ENCODE data around the gene ULBP3.
A peak's percentile ranks its signal among the peaks of the same experiment; 100 is the strongest.

DNA sequence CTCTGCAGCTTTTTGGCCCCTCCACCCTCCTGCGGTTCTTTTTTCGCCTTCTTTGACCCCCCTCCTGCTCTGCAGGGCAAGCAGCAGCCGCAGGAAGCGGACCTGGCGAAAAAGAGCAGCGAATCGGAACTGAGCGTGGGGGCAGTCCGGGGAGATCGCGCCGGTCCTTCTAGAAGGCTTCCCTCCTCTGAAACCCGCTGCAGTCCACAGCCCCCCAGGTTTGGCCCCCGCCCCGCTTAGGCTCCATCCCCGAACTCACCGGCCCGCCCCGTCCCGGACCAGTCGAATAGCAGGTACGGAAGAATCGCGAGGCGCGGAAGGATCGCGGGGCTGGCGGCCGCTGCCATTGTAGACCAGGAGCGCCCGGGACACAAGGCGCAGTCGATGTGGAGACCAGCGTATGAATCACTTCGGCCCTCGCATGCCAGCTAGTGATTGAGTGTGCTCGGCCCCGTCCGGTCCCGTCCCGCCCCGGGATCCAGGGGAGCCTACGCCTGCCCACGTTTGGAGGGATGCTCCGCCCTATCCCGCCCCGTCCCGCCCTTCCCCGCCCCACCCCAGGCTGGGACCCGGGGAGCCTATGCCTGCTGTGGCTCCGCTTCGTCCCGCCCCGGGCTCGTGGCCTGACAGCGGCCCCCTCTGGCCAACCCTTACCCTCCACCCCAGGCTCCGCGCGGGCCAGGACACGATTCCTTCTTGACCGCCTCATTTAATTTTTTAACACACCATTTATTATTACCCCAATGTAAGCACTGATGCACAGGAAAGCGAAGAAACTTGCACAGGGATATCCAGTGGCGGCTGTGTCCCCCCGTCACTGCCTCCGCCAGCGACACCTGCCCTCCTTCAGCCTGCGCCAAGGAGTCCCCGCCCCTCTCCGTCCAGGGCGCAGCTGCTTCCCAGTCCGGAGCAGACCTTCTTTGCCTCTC, at the start of gene ULBP3:
- TF ChIP-seq, protein P1, sequence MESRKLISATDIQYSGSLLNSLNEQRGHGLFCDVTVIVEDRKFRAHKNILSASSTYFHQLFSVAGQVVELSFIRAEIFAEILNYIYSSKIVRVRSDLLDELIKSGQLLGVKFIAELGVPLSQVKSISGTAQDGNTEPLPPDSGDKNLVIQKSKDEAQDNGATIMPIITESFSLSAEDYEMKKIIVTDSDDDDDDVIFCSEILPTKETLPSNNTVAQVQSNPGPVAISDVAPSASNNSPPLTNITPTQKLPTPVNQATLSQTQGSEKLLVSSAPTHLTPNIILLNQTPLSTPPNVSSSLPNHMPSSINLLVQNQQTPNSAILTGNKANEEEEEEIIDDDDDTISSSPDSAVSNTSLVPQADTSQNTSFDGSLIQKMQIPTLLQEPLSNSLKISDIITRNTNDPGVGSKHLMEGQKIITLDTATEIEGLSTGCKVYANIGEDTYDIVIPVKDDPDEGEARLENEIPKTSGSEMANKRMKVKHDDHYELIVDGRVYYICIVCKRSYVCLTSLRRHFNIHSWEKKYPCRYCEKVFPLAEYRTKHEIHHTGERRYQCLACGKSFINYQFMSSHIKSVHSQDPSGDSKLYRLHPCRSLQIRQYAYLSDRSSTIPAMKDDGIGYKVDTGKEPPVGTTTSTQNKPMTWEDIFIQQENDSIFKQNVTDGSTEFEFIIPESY (CRISPR knock-in tag; IDR thresholded peaks at IDR 0.05) = no peak
- TF ChIP-seq, protein P2, sequence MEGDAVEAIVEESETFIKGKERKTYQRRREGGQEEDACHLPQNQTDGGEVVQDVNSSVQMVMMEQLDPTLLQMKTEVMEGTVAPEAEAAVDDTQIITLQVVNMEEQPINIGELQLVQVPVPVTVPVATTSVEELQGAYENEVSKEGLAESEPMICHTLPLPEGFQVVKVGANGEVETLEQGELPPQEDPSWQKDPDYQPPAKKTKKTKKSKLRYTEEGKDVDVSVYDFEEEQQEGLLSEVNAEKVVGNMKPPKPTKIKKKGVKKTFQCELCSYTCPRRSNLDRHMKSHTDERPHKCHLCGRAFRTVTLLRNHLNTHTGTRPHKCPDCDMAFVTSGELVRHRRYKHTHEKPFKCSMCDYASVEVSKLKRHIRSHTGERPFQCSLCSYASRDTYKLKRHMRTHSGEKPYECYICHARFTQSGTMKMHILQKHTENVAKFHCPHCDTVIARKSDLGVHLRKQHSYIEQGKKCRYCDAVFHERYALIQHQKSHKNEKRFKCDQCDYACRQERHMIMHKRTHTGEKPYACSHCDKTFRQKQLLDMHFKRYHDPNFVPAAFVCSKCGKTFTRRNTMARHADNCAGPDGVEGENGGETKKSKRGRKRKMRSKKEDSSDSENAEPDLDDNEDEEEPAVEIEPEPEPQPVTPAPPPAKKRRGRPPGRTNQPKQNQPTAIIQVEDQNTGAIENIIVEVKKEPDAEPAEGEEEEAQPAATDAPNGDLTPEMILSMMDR (CRISPR knock-in tag; IDR thresholded peaks at IDR 0.05) = peak; percentile 55
- TF ChIP-seq ZNF724P (CRISPR knock-in tag; IDR thresholded peaks at IDR 0.05; ENCODE audit: borderline replicate concordance) (no peak), IRF2 (CRISPR knock-in tag; IDR thresholded peaks at IDR 0.05) (no peak), KAT7 (CRISPR knock-in tag; IDR thresholded peaks at IDR 0.05; ENCODE audit: borderline replicate concordance) (no peak), ARHGAP35 (CRISPR knock-in tag; IDR thresholded peaks at IDR 0.05; ENCODE audit: borderline replicate concordance) (no peak), POLR2A (IDR thresholded peaks at IDR 0.05; ENCODE audit: insufficient read depth in 1 of 2, low read depth in 2 of 2, low read length in 2 of 2) (no peak), ZNF562 (CRISPR knock-in tag; IDR thresholded peaks at IDR 0.05; ENCODE audit: borderline replicate concordance) (no peak), JUNB (CRISPR knock-in tag; IDR thresholded peaks at IDR 0.05; ENCODE audit: borderline replicate concordance) (no peak), MTA3 (CRISPR knock-in tag; IDR thresholded peaks at IDR 0.05) (no peak), MTA1 (CRISPR knock-in tag; IDR thresholded peaks at IDR 0.05; ENCODE audit: borderline replicate concordance) (no peak), ZNF605 (CRISPR knock-in tag; IDR thresholded peaks at IDR 0.05) (no peak), ZNF138 (CRISPR knock-in tag; IDR thresholded peaks at IDR 0.05; ENCODE audit: low read depth) (no peak)
- TF ChIP-seq, protein P3, sequence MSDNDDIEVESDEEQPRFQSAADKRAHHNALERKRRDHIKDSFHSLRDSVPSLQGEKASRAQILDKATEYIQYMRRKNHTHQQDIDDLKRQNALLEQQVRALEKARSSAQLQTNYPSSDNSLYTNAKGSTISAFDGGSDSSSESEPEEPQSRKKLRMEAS (IDR thresholded peaks at IDR 0.05) = peak; percentile 30; the same call in 1 of the 2 replicates
